ENCODE data around the gene ADPRHL1.

The ADPRHL1 gene

GRCh38 chr13:113431171-113431570 is 22.1 kb downstream of the ADPRHL1 start:
- DNase-seq (ENCODE audit: low read depth), result no peak

- DNase-seq (ENCODE audit: low read depth), result no peak
Measured at GRCh38 chr13:113430378-113431110, 22.7 kb downstream of the ADPRHL1 start.

DNA sequence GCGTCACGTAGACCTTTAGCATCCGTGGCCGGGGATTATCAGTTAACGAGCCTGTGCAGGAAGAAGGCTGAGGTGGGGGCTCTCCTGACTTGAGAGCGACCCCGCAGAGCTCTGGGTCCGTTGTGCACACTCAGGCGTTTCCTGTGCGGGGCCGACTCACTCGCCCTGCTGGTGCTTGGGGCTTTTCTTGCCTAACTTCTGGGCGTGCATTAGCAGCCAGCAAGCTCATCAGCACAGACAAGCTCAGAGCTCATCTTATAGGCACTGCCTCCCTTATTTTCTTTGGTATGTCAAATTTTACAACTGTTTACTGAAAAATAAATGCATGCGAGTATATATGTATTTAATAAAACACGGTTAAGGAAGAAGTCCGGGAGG is 23.7 kb downstream of the ADPRHL1 start:
- DNase-seq (ENCODE audit: low read depth), result no peak

GRCh38 chr13:113428871-113429607 is 24.2 kb downstream of the ADPRHL1 start:
- no peak for DNase-seq (ENCODE audit: low read depth)

- no peak for DNase-seq (ENCODE audit: low read depth)
Measured at GRCh38 chr13:113428469-113428865, 24.8 kb downstream of the ADPRHL1 start.

GRCh38 chr13:113427562-113428468 is 25.5 kb downstream of the ADPRHL1 start:
- no peak for DNase-seq (ENCODE audit: low read depth)

- DNase-seq (ENCODE audit: low read depth), result no peak
Measured at GRCh38 chr13:113426591-113426986, 26.7 kb downstream of the ADPRHL1 start.

DNA sequence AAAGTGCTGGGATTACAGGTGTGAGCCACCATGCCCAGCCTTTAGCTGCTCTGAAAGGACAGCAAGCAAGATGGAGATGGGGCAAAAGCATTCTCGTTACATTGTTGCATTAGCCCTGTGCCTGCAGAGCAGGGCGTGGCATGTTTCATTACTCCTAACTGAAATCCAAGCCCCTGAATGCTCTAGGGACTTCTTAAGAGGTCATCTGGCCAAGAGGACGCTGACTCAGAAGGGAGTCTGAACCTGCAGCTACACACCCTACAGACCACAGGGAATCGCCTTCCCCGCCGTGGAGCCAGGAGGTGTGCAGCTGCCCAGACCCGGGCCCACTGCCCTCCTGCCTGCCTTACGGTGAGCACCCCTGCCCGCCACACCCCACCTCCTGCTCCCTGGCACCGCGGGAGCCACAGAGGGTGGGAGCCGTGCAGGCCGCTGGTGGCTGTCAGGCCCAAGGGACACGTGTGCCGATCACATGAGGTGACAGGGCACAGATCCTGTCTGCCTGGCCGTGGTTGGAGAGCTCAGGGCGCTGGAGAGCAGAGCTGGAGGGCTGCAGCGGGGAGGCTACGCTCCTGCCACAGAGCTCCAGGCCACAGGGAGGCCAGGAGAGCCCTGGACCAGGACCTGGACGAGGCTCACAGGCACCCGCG is 27.2 kb downstream of the ADPRHL1 start:
- DNase-seq (ENCODE audit: low read depth), result no peak

DNA sequence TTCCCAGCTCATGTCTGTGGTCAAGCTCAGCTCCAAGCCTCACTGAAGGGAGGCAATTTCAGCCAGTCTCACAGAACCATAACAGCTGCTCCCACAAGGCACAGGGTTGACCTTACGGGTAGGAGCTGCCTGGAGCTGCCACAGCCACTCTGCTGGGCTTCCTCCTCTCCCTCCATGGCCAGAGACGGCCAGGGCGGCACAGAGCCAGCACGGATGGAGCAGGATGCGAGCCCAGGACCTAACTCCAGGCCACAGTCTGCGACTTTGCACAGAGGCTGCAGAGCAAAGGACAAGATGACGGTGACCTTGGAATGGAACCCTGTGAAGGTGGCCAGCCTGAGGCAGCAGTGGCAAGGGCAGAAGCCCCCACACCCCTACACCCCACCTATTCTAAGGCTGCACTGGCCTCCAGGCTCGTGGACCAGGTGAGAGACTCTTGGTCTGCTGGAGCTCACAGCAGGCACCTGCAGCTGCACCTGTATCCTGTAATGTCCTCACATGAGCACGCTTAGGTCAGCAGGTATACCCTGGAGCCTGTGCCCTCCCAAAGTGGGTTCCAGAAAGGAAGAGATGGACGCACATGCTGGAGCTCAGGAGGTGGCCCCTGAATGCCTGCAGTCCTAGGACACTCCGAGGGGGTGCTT is 29.6 kb downstream of the ADPRHL1 start:
- no peak for DNase-seq (ENCODE audit: low read depth)

DNA sequence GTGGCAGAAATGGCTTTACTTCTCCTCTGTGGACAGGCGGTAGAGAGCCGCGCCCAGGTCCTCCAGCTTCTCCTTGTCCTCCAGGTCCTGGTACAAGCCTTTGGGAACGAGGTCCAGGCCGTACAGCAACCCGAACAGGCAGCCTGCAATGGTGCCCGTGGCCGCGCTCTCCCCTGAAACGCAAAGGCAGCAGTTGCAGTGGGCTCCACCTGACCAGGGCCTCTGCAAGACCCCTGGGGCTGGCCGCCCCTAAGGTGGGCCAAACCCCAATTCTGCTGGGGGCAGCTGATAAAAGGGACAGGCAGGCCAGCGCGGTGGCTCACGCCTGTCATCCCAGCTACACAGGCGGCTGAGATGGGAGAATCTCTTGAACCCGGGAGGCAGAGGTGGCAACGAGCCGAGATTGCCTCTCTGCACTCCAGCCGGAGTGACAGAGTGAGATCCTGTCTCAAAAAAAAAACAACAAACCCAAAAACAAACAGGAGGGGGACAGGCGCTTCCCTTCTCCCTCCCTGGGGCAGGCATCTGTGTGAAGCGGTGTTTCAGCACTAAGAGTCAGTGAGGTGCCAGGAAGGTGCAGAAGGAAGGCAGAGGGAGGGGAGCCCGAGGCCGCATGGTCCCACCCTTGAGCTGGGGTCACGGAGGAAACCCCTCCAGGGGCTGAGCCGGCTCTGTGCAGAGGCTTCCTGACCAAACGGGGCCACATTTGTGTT is 30.3 kb downstream of the ADPRHL1 start:
- DNase-seq (ENCODE audit: low read depth), result no peak

- no peak for DNase-seq (ENCODE audit: low read depth)
Measured at GRCh38 chr13:113421673-113422270, 31.5 kb downstream of the ADPRHL1 start.

GRCh38 chr13:113420833-113421600 is 32.3 kb downstream of the ADPRHL1 start:
- DNase-seq (ENCODE audit: low read depth), result no peak

DNA sequence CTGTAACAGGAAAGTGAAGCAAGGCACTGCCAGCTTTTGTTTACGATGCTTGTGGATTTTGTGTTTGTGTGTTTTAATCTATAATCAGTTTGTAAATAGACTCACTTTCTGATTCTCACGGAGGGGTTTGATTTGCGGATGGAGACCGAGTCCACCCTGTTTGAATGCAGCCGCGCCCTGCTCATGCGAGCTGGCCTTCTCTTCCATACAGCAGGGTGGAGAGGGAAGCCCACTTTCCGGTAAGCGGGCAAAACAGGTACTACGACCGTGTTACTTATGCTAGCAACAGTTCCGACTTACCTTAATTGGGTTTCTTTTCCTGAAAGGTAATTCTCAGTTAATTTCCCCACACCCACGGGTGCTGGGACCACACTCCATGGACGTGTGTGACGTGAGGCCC is 33.1 kb downstream of the ADPRHL1 start:
- DNase-seq (ENCODE audit: low read depth), result no peak

- no peak for DNase-seq (ENCODE audit: low read depth)
Measured at GRCh38 chr13:113419531-113420193, 33.6 kb downstream of the ADPRHL1 start.

DNA sequence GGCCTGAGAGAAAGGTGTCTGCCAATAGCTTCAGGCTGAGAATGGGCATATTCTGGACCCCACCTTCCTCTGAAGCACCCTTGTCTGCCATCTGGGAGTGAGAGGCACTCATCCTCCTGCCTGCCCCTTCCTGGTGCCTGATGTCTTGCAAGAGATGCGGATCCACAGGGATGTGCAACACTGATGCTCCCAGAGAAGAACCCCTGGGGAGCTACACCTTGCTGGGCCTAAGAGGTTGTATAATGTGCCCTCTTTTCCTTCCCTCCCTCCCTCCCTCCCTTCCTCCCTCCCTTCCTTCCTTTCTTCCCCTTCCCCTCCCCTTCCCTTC is 34.6 kb downstream of the ADPRHL1 start:
- no peak for DNase-seq (ENCODE audit: low read depth)

- DNase-seq (ENCODE audit: low read depth), result no peak
Measured at GRCh38 chr13:113417836-113418721, 35.2 kb downstream of the ADPRHL1 start.

- DNase-seq (ENCODE audit: low read depth), result no peak
Measured at GRCh38 chr13:113417008-113417751, 36.1 kb downstream of the ADPRHL1 start.

DNA sequence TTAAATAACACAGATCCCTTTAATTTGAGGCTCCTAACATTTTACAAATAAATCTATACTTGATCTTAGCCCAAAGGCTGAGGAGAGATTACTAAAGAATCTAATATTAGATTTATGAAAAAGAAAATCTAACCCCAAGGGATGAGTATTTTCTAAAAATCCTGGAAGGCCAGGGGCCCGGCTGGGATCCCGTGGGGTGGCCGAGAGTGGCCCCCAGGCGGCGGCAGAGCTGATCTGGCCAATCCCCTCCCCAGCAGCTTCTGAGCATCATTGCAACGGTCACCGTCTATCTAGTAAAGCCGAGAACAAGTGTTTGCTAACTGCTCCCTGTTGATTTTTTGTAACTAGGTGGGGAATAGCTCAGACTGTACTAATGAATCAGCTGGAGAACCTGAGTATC is 37.5 kb downstream of the ADPRHL1 start:
- DNase-seq (ENCODE audit: low read depth), result no peak

All from HS-27A (cell line).